ENCODE measurements around the gene MAGI2. TPM values are rescaled to one million over a fixed set of nuclear protein-coding genes. Genes with fewer than 3 reads are reported as not detected.
"Not testable (repeated sequence)": the region's sequence is repeated elsewhere in the genome, so short reads cannot be mapped to it uniquely, and the experiment has no call there.

MAGI2 gene
- total RNA-seq, 4 donors from 2014 or later, result 0.23 to 5.5 (median 0.45) TPM

DNA sequence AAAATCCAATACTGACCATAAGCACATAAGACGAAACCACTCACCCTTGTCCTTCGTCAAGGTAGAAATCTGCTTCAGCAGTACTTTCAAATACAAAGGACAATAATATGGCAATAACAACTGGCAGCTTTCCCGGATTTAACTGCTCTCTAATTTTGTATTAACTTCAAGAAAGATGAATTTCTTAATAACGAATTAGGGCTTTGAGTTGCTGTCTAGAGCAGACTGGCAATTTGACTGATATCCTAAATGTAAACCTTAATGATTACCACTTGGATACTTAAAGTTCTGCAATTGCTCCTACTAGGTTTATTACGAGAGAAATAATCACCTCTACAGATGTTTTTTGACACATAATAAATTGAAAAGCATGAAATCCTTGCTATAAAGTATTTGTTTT, 418.7 kb downstream of the MAGI2 start:
- Histone ChIP-seq H3K27me3 (no peaks in the 10 kb centered on the region), H3K27ac (no peak overlapping the region), H3K36me3 (no peaks in the 10 kb centered on the region), H3K4me3 (no peak overlapping the region), H3K4me1 (no peaks in the 10 kb centered on the region), H3K9me3 (no peaks in the 10 kb centered on the region)
- no peak for DNase-seq
- intact Hi-C loops (cut with DNase I), result no loop called here
- WGBS, 2 donors, result 42 to 46% methylated on average over 5 of the region's 5 CpGs
- TF ChIP-seq, protein P1, sequence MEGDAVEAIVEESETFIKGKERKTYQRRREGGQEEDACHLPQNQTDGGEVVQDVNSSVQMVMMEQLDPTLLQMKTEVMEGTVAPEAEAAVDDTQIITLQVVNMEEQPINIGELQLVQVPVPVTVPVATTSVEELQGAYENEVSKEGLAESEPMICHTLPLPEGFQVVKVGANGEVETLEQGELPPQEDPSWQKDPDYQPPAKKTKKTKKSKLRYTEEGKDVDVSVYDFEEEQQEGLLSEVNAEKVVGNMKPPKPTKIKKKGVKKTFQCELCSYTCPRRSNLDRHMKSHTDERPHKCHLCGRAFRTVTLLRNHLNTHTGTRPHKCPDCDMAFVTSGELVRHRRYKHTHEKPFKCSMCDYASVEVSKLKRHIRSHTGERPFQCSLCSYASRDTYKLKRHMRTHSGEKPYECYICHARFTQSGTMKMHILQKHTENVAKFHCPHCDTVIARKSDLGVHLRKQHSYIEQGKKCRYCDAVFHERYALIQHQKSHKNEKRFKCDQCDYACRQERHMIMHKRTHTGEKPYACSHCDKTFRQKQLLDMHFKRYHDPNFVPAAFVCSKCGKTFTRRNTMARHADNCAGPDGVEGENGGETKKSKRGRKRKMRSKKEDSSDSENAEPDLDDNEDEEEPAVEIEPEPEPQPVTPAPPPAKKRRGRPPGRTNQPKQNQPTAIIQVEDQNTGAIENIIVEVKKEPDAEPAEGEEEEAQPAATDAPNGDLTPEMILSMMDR (IDR thresholded peaks at IDR 0.05), result no peak
- no peak for TF ChIP-seq POLR2A (IDR thresholded peaks at IDR 0.05)

DNA sequence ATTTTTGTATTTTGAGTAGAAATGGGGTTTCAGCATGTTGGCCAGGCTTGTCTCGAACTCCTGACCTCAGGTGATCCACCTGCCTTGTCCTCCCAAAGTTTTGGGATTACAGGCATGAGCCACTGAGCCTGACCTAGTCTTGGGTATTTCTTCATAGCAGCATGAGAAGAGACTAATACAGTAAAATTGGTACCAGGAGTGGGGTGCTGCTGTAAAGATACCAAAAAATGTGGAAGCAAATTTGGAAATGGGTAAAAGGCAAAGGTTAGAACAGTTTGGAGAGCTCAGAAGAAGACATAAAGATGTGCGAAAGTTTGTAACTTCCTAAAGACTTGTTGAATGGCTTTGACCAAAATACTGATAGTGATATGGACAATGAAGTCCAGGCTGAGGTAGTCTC, 433.8 kb downstream of the MAGI2 start:
- H3K4me3 ChIP-seq; H3K27ac ChIP-seq; DNase-seq; H3K36me3 ChIP-seq; intact Hi-C loops (cut with DNase I); H3K27me3 ChIP-seq; H3K4me1 ChIP-seq: not testable (repeated sequence)
- 58 to 75% methylated on average over 2 of the region's 2 CpGs for WGBS, 2 donors
- peaks cover 0 to 10% (median 9%) of the 10 kb centered on the region in 3 donors for H3K9me3 ChIP-seq

DNA sequence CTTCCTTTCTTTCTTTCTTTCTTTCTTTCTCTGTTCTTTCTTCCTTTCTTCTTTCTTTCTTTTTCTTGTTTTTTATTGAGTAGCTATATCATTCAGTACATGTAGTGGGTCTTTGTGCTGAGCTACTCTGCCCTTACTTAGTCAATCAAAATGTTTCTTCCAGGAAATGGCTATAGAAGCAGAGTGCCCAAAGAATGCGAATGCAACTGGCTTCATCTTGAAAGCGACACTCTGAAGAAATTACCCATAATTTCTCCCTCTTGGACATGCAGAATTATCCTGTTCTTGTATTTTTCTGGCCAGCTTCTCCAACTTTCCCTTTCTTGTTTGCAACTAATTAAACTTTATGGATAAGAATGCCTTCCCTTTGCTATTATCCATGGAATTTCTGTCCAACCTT, 441.5 kb downstream of the MAGI2 start:
- TF ChIP-seq, protein P1 (IDR thresholded peaks at IDR 0.05), result no peak
- no peak for TF ChIP-seq POLR2A (IDR thresholded peaks at IDR 0.05)
- H3K4me1 ChIP-seq, result no peaks in the 10 kb centered on the region
- no peaks in the 10 kb centered on the region for H3K27me3 ChIP-seq
- H3K4me3 ChIP-seq, result no peak overlapping the region
- no peak for DNase-seq
- H3K9me3 ChIP-seq, result no peaks in the 10 kb centered on the region
- WGBS, 2 donors, result 92% methylated on average over 2 of the region's 2 CpGs
- no peaks in the 10 kb centered on the region for H3K36me3 ChIP-seq
- no peak overlapping the region for H3K27ac ChIP-seq
- intact Hi-C loops (cut with DNase I), result no loop called here

DNA sequence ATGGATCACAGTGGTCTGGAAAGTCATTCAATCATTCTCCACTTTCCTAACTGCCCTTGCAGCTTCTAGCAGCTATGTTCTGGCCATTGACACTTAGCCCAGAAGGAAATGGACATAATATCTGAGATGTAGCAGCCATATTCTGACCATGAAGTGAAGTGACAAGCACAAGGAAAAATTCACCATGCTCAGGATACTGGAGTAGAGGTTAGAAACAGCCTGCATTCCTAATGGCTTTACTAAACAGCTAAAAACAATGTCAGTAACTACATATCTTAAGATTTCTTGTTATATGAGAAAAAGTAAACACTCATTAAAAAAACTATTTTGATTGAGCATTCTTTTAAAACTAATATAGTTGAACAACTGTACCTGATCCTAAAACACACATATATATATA, 443.8 kb downstream of the MAGI2 start:
- DNase-seq, result no peak
- Histone ChIP-seq H3K27ac (no peak overlapping the region), H3K4me3 (no peak overlapping the region), H3K27me3 (no peaks in the 10 kb centered on the region), H3K9me3 (no peaks in the 10 kb centered on the region), H3K36me3 (no peaks in the 10 kb centered on the region), H3K4me1 (no peaks in the 10 kb centered on the region)
- intact Hi-C loops (cut with DNase I), result no loop called here
- TF ChIP-seq POLR2A (IDR thresholded peaks at IDR 0.05), result no peak
- TF ChIP-seq, protein P1 (IDR thresholded peaks at IDR 0.05), result no peak

DNA sequence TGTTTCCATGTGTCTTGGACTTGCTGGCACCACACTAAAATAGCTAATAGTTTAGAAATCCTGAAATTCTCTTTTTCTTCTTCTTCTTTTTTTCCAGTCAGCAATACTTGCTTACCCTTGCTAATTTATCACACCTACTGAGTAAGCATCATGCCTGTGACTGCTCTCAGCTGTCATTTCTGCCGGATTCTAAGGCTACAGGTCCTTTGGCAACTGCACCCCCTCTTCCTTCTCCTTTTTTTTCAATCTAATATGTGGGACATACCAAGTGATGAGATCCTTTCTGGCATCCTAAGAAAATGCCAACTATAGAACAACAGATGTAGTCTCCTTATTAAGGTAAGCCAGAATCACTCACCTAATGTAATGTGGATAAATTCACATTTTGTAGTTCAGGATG, 444.7 kb downstream of the MAGI2 start:
- DNase-seq, result no peak
- no peaks in the 10 kb centered on the region for H3K36me3 ChIP-seq
- no peak overlapping the region for H3K4me3 ChIP-seq
- 40 to 50% methylated on average over 1 of the region's 1 CpG for WGBS, 2 donors
- no peak for TF ChIP-seq POLR2A (IDR thresholded peaks at IDR 0.05)
- TF ChIP-seq, protein P1 (IDR thresholded peaks at IDR 0.05), result no peak
- H3K4me1 ChIP-seq, result no peaks in the 10 kb centered on the region
- no peak overlapping the region for H3K27ac ChIP-seq
- intact Hi-C loops (cut with DNase I), result no loop called here
- H3K27me3 ChIP-seq, result no peaks in the 10 kb centered on the region
- no peaks in the 10 kb centered on the region for H3K9me3 ChIP-seq

DNA sequence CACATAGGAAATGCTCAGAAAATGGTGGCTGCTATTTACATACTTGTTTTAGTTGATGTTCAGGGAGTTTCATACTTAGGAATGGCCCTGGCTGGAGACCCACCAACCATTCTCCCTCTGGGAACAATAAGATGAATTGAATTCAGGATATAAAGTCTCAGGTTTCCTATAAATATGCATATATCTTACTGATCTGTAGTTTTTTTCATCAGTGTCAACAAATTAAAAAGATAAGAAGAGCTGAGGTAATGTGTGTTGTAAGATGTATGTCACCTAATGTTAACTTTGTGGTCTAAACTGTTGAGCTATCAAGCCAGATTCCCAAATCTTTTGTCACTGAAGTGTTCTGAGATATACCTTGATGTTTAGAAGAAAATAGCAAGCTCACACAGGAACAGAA, 457.5 kb downstream of the MAGI2 start:
- TF ChIP-seq, protein P1 (IDR thresholded peaks at IDR 0.05), result no peak
- no peak for DNase-seq
- no peak overlapping the region for H3K27ac ChIP-seq
- H3K4me1 ChIP-seq, result no peaks in the 10 kb centered on the region
- intact Hi-C loops (cut with DNase I), result no loop called here
- H3K4me3 ChIP-seq, result no peak overlapping the region
- no peaks in the 10 kb centered on the region for H3K36me3 ChIP-seq
- H3K9me3 ChIP-seq, result no peaks in the 10 kb centered on the region
- H3K27me3 ChIP-seq, result no peaks in the 10 kb centered on the region

Measured in esophagus squamous epithelium (tissue), 5 donors.